ENCODE results near the gene GALNT11. TPM values are rescaled to one million over a fixed set of nuclear protein-coding genes. Genes with fewer than 3 reads are reported as not detected.

The GALNT11 gene
- total RNA-seq, 1 donor from 2014 or later = 22.1 TPM

DNA sequence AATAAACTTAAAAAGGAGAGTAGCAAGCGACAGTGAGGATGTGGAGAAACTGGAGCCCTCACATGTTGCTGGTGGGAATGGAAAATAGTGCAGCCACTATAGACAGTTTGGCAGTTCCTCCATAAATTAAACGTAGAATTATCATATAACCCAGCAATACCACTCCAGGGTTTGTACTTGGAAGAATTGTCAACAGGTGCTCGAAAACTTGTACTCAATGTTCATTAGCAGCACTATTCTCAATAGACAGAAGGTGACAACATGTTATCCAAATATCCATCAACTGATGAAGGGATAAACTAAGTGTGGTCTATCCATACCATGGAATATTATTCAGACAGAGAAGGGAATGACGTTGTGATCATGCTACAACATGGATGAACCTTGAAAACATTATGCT is 71.9 kb downstream of the GALNT11 start:
- H3K4me1 Mint-ChIP-seq = no peaks in the 10 kb centered on the region
- H3K27me3 Mint-ChIP-seq = no peaks in the 10 kb centered on the region
- peaks cover 15% of the 10 kb centered on the region for H3K36me3 Mint-ChIP-seq (ENCODE audit: low read depth)
- DNase-seq = no peak
- no peaks in the 10 kb centered on the region for H3K9me3 Mint-ChIP-seq
- H3K27ac Mint-ChIP-seq = peak overlapping the region; percentile 29
- H3K4me3 Mint-ChIP-seq = no peak overlapping the region
- intact Hi-C loops (cut with micrococcal nuclease) = no loop called here

GRCh38 chr7:152103066-152103465 is 77.6 kb downstream of the GALNT11 start:
- no peaks in the 10 kb centered on the region for H3K4me1 Mint-ChIP-seq

GRCh38 chr7:152103691-152104090 is 78.2 kb downstream of the GALNT11 start:
- no peaks in the 10 kb centered on the region for H3K27me3 Mint-ChIP-seq
- H3K36me3 Mint-ChIP-seq (ENCODE audit: low read depth) = peaks cover 27% of the 10 kb centered on the region
- no peak for DNase-seq
- H3K9me3 Mint-ChIP-seq = no peaks in the 10 kb centered on the region
- H3K4me3 Mint-ChIP-seq = no peak overlapping the region
- H3K27ac Mint-ChIP-seq = no peak overlapping the region
- H3K4me1 Mint-ChIP-seq = no peaks in the 10 kb centered on the region
- intact Hi-C loops (cut with micrococcal nuclease) = no loop called here

More at GRCh38 chr7:152103066-152103465, 77.6 kb downstream of the GALNT11 start:
- Mint-ChIP-seq H3K36me3 (ENCODE audit: low read depth) (peaks cover 25% of the 10 kb centered on the region), H3K27ac (no peak overlapping the region), H3K27me3 (no peaks in the 10 kb centered on the region), H3K9me3 (no peaks in the 10 kb centered on the region), H3K4me3 (no peak overlapping the region)
- DNase-seq = no peak
- intact Hi-C loops (cut with micrococcal nuclease) = no loop called here

GRCh38 chr7:152105205-152105604 is 79.7 kb downstream of the GALNT11 start:
- Mint-ChIP-seq H3K9me3 (no peaks in the 10 kb centered on the region), H3K36me3 (ENCODE audit: low read depth) (peaks cover 28% of the 10 kb centered on the region), H3K27ac (no peak overlapping the region), H3K4me1 (peaks cover 2% of the 10 kb centered on the region), H3K27me3 (no peaks in the 10 kb centered on the region), H3K4me3 (no peak overlapping the region)
- DNase-seq = no peak
- intact Hi-C loops (cut with micrococcal nuclease) = no loop called here

GRCh38 chr7:152106990-152107389 is 81.5 kb downstream of the GALNT11 start:
- H3K4me3 Mint-ChIP-seq = no peak overlapping the region
- DNase-seq = no peak
- peaks cover 29% of the 10 kb centered on the region for H3K36me3 Mint-ChIP-seq (ENCODE audit: low read depth)
- H3K4me1 Mint-ChIP-seq = peaks cover 2% of the 10 kb centered on the region
- intact Hi-C loops (cut with micrococcal nuclease) = no loop called here
- H3K9me3 Mint-ChIP-seq = no peaks in the 10 kb centered on the region
- H3K27ac Mint-ChIP-seq = no peak overlapping the region
- no peaks in the 10 kb centered on the region for H3K27me3 Mint-ChIP-seq

- Mint-ChIP-seq H3K27me3 (no peaks in the 10 kb centered on the region), H3K36me3 (ENCODE audit: low read depth) (peaks cover 30% of the 10 kb centered on the region), H3K9me3 (no peaks in the 10 kb centered on the region), H3K4me3 (no peak overlapping the region), H3K27ac (no peak overlapping the region), H3K4me1 (peaks cover 2% of the 10 kb centered on the region)
- DNase-seq = no peak
- intact Hi-C loops (cut with micrococcal nuclease) = no loop called here
Measured at GRCh38 chr7:152107945-152108344, 82.5 kb downstream of the GALNT11 start.

DNA sequence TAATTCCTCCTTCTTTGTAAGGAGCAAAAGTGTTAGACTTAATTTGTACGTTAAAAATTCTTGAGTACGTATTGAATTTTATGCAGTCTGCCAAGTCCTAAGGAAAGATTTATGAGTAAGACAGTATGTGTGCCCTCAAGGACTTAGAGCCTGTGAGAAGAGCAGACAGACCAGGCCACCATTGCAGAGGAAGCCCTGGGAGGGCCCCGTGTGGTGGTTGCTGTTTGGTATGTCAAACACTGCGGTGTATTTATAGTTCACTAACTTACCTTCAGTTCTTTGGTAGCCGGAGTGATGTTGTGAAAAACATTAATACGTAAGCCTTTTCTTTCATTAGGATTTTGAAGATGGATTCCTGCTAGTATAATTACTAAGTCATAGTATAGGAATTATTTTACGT is 82.9 kb downstream of the GALNT11 start:
- Mint-ChIP-seq H3K4me1 (peaks cover 2% of the 10 kb centered on the region), H3K27me3 (no peaks in the 10 kb centered on the region), H3K4me3 (no peak overlapping the region), H3K27ac (no peak overlapping the region), H3K36me3 (ENCODE audit: low read depth) (peaks cover 31% of the 10 kb centered on the region), H3K9me3 (no peaks in the 10 kb centered on the region)
- DNase-seq = no peak
- intact Hi-C loops (cut with micrococcal nuclease) = no loop called here

GRCh38 chr7:152112829-152113228 is 87.4 kb downstream of the GALNT11 start:
- intact Hi-C loops (cut with micrococcal nuclease) = no loop called here
- H3K36me3 Mint-ChIP-seq (ENCODE audit: low read depth) = peaks cover 33% of the 10 kb centered on the region

GRCh38 chr7:152115021-152115718 is 89.7 kb downstream of the GALNT11 start:
- Mint-ChIP-seq H3K27ac (no peak overlapping the region), H3K4me1 (no peaks in the 10 kb centered on the region), H3K36me3 (ENCODE audit: low read depth) (peaks cover 46% of the 10 kb centered on the region), H3K27me3 (no peaks in the 10 kb centered on the region), H3K9me3 (no peaks in the 10 kb centered on the region), H3K4me3 (no peak overlapping the region)
- DNase-seq = no peak
- intact Hi-C loops (cut with micrococcal nuclease) = no loop called here

More at GRCh38 chr7:152112829-152113228, 87.4 kb downstream of the GALNT11 start:
- H3K4me1 Mint-ChIP-seq = peaks cover 2% of the 10 kb centered on the region
- DNase-seq = no peak
- no peak overlapping the region for H3K4me3 Mint-ChIP-seq
- H3K27me3 Mint-ChIP-seq = no peaks in the 10 kb centered on the region
- no peak overlapping the region for H3K27ac Mint-ChIP-seq
- no peaks in the 10 kb centered on the region for H3K9me3 Mint-ChIP-seq

DNA sequence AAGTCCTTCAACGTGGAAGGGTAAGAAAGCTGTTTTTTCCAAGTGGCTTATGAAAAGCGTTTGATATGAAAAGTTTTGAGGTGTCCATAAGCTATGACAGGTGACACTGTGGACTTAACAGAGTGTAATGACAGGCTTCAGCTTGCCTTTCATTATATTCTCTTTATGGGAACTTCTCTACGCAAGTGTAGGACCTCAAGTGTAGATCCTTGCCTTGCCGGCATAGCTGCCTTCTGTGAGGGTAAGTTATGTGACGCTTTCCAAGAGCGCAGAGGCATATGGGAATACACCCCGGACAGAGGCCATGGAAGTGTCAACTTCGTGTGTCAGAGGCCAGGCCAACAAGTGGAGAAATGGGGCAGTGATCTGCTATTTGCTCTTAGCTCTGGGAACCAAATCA is 91.9 kb downstream of the GALNT11 start:
- no peaks in the 10 kb centered on the region for H3K27me3 Mint-ChIP-seq
- H3K27ac Mint-ChIP-seq = no peak overlapping the region
- no peaks in the 10 kb centered on the region for H3K9me3 Mint-ChIP-seq
- peaks cover 56% of the 10 kb centered on the region for H3K36me3 Mint-ChIP-seq (ENCODE audit: low read depth)
- no peak overlapping the region for H3K4me3 Mint-ChIP-seq
- intact Hi-C loops (cut with micrococcal nuclease) = no loop called here
- no peak for DNase-seq
- no peaks in the 10 kb centered on the region for H3K4me1 Mint-ChIP-seq

- Mint-ChIP-seq H3K4me1 (peaks cover 2% of the 10 kb centered on the region), H3K9me3 (peaks cover 12% of the 10 kb centered on the region), H3K36me3 (ENCODE audit: low read depth) (peaks cover 69% of the 10 kb centered on the region), H3K27ac (no peak overlapping the region), H3K4me3 (no peak overlapping the region), H3K27me3 (no peaks in the 10 kb centered on the region)
- no peak for DNase-seq
- intact Hi-C loops (cut with micrococcal nuclease) = no loop called here
Measured at GRCh38 chr7:152120210-152120609, 94.7 kb downstream of the GALNT11 start.

- peaks cover 2% of the 10 kb centered on the region for H3K4me1 Mint-ChIP-seq
- H3K27me3 Mint-ChIP-seq = no peaks in the 10 kb centered on the region
- H3K27ac Mint-ChIP-seq = no peak overlapping the region
- peaks cover 12% of the 10 kb centered on the region for H3K9me3 Mint-ChIP-seq
- no peak overlapping the region for H3K4me3 Mint-ChIP-seq
- H3K36me3 Mint-ChIP-seq (ENCODE audit: low read depth) = peaks cover 74% of the 10 kb centered on the region
- intact Hi-C loops (cut with micrococcal nuclease) = no loop called here
- no peak for DNase-seq
Measured at GRCh38 chr7:152120776-152121175, 95.3 kb downstream of the GALNT11 start.

DNA sequence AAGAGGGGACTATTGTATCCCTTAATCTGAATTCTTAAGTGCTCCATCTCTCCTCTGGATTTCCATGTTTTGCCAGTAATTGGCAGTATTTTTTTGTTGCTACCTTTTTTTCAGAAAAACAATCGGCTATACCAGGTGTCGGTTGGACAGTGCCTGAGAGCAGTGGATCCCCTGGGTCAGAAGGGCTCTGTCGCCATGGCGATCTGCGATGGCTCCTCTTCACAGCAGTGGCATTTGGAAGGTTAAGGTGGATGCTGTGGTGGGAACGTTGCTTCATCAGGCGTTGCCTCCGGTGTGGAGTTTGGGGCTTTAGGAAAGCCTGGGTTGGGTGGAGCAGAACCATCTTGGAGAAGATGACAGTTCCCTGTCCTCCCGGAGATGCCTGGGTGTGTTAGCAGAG is 96.0 kb downstream of the GALNT11 start:
- DNase-seq = no peak
- no peaks in the 10 kb centered on the region for H3K27me3 Mint-ChIP-seq
- H3K4me1 Mint-ChIP-seq = peaks cover 2% of the 10 kb centered on the region
- peaks cover 12% of the 10 kb centered on the region for H3K9me3 Mint-ChIP-seq
- H3K27ac Mint-ChIP-seq = no peak overlapping the region
- intact Hi-C loops (cut with micrococcal nuclease) = no loop called here
- no peak overlapping the region for H3K4me3 Mint-ChIP-seq
- peaks cover 72% of the 10 kb centered on the region for H3K36me3 Mint-ChIP-seq (ENCODE audit: low read depth)

DNA sequence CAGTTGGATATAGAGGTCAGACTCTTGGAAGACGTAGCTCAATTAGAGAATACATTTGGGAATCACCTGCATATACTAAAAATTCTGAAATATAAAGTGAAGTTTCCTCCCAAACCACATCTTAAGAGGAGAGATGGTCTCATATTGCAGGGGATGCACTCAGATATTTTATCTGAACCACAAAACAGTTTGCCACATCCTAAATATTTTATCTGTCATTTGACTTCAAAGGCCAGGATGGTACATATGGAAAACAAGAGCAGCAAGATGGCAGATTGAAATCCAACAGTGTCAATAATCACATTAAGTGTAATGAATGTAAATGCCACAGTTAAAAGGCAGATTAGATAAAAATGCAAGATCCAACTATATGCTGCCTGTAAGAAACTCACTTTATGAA is 97.1 kb downstream of the GALNT11 start:
- intact Hi-C loops (cut with micrococcal nuclease) = no loop called here
- DNase-seq = no peak
- Mint-ChIP-seq H3K9me3 (peaks cover 12% of the 10 kb centered on the region), H3K4me3 (no peak overlapping the region), H3K27ac (no peak overlapping the region), H3K27me3 (no peaks in the 10 kb centered on the region), H3K36me3 (ENCODE audit: low read depth) (peaks cover 78% of the 10 kb centered on the region), H3K4me1 (peaks cover 2% of the 10 kb centered on the region)

DNA sequence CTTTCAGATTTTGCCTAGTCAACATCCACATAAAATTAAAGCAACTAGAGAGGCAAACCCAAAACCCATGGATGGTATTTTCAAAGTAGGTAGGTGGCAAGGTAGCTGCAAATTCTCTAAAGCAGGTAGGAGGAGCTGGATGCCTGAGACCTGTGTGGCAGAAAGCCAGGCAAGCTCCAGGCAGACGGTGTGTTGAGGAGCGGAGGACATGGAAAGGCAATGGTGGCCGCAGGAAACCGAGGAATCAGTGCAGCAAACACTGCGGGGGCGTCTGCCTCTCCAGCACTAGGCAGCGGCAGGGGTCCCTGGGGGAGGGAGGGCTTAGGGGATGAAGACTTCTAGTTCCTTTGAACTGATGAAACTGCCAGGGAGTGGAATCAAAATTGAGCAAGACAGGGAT is 101.3 kb downstream of the GALNT11 start:
- Mint-ChIP-seq H3K4me1 (peaks cover 2% of the 10 kb centered on the region), H3K27me3 (no peaks in the 10 kb centered on the region), H3K4me3 (no peak overlapping the region), H3K9me3 (peaks cover 12% of the 10 kb centered on the region), H3K36me3 (ENCODE audit: low read depth) (peaks cover 64% of the 10 kb centered on the region), H3K27ac (no peak overlapping the region)
- DNase-seq = no peak
- intact Hi-C loops (cut with micrococcal nuclease) = no loop called here

Measured in activated CD4-positive, alpha-beta T cell treated with anti-CD3 and anti-CD28 coated beads, Interleukin-2, amount 10 ng/mL, durations not matched to agents 24 days and 14 days (primary cell).